DMS 273 treated with DMSO at 0.1 percent for 48 hours (cell line): ENCODE measurements around the gene CHRDL2.
A peak's percentile ranks its signal among the peaks of the same experiment; 100 is the strongest.

ENCODE experiments used
- DNase-seq: peaks from one replicate; lab custom pipeline; 2025; lab: John Stamatoyannopoulos, UW

CHRDL2 gene

GRCh38 chr11:74710281-74710938 lies 20.8 kb downstream of the CHRDL2 start:
- no peak for DNase-seq

- DNase-seq: no peak
Measured at GRCh38 chr11:74709175-74709574, 22.1 kb downstream of the CHRDL2 start.

- DNase-seq: no peak
Measured at GRCh38 chr11:74707602-74708510, 23.4 kb downstream of the CHRDL2 start.

GRCh38 chr11:74707182-74707581 lies 24.0 kb downstream of the CHRDL2 start:
- no peak for DNase-seq

- no peak for DNase-seq
Measured at GRCh38 chr11:74703211-74703610, 28.0 kb downstream of the CHRDL2 start.

DNA sequence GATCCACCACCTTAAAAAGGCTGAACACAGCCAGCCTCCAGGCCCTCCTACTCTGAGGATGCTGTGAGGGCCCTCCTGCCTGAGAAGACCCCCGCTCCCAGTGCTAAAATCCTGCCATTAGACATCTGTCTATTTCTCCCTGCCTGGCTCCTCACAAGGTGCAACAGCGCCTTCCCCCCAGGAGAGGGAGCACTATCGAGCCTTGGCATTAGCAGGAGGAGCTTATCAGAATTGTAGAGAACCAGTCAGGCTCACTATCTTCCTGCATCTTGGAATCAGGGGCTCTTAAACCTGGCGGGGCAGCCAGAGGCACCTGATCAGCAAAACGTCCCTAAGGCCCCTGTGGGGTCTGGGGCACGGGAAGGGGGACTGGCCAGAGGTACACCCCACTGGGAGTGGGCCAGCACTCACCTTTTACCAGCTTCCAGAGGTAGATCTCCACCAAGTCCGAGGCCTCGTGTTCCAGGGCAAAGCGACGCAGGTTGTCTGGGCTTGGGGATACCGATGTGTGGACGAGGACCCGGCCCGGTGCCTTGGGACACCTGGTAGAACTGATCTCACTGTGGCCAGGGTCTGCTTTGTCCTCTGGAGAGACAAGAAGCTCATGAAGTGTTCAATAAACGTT lies 28.7 kb downstream of the CHRDL2 start:
- peak; percentile 19 for DNase-seq

DNA sequence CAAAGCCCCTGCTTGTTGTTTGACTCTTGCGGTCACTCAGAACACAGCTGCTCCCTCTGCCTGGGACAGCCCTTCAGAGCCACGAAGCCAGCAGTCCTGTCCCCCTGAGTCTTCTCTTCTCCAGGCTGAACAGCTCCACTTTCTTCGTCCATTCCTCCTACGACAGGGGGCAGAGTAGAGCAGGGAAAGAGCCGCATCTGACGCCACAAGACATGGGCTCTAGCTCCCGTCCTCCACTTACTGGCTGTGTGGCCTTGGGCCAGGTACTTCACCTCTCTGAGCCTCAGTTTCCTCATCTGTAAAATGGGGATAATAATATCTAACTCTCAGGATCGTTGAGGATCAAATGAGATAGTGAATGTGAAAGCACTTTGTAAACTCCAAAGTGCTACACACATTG lies 29.9 kb downstream of the CHRDL2 start:
- no peak for DNase-seq

- DNase-seq: no peak
Measured at GRCh38 chr11:74699615-74700396, 31.4 kb downstream of the CHRDL2 start.

DNA sequence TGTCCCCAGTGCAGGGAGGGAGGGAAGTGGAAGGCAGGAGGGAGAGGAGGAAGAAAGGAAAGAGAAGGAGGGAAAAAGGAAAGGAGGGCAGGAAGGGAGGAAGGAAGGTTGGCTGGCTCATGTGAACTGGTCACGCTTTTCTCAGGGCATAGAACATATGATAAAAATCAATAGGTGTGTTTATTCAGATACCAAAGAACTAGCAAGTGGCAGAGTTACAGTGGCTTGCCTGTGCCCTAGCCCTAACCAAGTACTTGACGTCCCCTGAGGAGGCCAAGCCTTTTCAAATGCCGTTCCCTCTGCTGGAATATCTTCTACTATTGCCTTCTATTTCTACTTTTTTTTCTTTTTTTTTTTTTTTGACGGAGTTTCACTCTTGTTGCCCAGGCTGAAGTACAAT lies 33.5 kb downstream of the CHRDL2 start:
- DNase-seq: no peak

- no peak for DNase-seq
Measured at GRCh38 chr11:74696939-74697675, 34.1 kb downstream of the CHRDL2 start.

GRCh38 chr11:74696500-74696899 lies 34.7 kb downstream of the CHRDL2 start:
- no peak for DNase-seq

GRCh38 chr11:74695705-74696280 lies 35.4 kb downstream of the CHRDL2 start:
- no peak for DNase-seq

GRCh38 chr11:74694136-74694930 lies 36.9 kb downstream of the CHRDL2 start:
- no peak for DNase-seq

DNA sequence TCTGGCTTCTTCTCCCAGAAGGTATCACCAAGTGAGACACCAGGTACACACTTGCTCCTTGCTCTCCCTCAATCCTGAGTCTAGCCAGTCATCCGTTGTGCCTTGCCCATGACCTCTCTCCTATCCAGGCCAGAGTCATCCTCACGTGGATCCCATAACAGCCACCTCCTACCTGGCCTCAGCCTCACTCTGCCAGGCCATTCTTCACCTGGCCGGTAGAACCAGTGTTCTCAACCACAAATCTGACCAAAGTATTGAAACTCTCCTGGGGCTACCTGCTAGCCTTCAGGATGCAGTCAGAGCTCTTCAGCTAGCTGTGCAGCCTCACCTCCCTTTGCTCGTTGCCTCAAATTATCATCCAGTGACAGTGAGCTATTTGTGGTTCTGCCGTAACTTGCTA lies 37.7 kb downstream of the CHRDL2 start:
- no peak for DNase-seq

DNA sequence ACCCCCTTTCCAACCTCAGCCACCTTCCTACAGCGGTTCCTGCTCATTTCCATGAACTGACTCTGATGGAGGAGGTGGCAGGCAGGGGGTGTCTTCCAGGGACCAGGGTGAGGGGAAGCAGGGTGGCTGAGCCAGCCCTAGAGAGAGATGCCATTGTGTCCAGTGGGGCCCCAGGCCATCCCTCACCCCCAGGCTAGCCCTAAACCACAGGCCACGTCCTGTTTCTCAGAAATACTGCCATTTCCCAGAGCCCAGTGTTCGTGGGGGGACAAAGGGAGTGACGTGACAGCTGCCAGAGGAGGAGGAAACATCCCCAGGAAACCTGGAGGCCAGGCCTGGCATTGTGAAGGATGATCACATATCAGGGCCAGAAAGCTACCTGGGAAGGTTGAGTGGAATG lies 39.5 kb downstream of the CHRDL2 start:
- DNase-seq: no peak

DNA sequence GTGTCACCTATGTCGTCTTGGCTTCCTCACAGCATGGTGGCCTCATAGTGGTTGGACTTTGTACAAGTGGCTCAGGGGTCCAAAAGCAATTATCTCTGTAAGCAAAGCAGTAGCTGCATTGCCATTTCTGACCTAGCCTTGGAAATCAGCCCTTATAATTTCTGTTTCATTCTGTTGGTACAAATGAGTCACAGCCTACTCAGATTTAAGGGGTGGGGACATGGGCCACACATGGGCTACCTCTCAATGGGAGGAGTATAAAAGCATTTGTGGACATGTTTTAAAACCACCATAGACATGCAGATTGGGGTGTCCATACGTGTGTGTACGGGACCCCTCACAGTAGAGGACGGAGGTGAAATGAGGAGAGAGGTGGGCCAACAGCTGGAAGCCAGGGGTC lies 41.6 kb downstream of the CHRDL2 start:
- no peak for DNase-seq

DNA sequence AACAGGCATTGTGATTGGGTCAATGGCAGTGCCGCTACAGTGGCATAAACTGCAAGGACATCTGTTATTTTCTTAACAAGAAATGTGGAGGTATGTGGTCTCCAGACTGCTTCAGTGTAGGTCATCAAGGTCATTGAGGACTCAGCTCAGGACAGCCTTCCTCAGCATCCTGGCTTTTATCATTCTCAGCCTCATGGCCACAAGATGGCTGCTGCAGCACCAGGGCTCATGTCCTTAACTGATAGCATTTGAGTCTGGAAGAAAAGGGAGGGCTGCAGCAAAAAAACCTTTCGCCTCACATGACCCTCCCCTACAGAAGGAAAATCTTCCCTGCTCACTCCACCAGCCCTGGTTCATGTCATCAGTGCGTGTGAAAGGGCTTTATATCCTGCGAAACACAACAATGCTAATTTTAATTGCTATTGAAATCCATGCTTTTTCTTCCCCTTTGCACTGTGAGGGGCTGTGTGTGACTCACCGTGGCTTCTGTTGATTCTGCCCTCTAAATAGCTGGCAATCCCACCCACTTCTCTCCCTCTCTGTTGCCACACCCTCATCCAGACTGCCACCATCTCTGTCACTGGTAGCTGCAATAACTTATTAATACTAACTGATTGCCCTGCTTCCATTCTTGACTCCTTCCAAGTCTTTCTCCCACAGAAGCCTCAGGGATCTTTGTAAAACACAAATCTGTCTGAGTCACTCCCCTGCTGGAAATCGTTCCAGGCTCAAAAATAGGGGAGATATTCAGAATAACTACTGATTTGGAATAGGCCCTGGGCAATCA lies 43.8 kb downstream of the CHRDL2 start:
- no peak for DNase-seq

- no peak for DNase-seq
Measured at GRCh38 chr11:74686792-74687191, 44.4 kb downstream of the CHRDL2 start.

GRCh38 chr11:74685905-74686304 lies 45.3 kb downstream of the CHRDL2 start:
- no peak for DNase-seq
